Neural crest cell (in vitro differentiated cells): ENCODE results near the gene RIPPLY2. TPM values are rescaled to one million over a fixed set of nuclear protein-coding genes. Genes with fewer than 3 reads are reported as not detected.

Experiments used
- DNase-seq: peaks from one replicate; pipeline ENCODE4 v3.0.0; 2021; ENCODE audit warnings: low read depth, mixed read lengths, low spot score
- H3K27ac Mint-ChIP-seq: one replicate; pipeline ENCODE4 v1.8.0; 2021; ENCODE audit warnings: mild to moderate bottlenecking, mixed read lengths; ENCODE audit not compliant: unreplicated experiment
- H3K27me3 Mint-ChIP-seq: 2 replicates; pipeline ENCODE4 v1.8.0; 2021; ENCODE audit warnings: low read depth, mild to moderate bottlenecking, mixed read lengths
- H3K36me3 Mint-ChIP-seq: 2 replicates; pipeline ENCODE4 v1.8.0; 2021; ENCODE audit warnings: low read depth, mild to moderate bottlenecking, mixed read lengths
- H3K4me1 Mint-ChIP-seq: 2 replicates; pipeline ENCODE4 v1.8.0; 2021; ENCODE audit warnings: mixed read lengths
- H3K4me3 Mint-ChIP-seq: one replicate; pipeline ENCODE4 v1.8.0; 2021; ENCODE audit warnings: mild to moderate bottlenecking, mixed read lengths
- H3K9me3 Mint-ChIP-seq: 2 replicates; pipeline ENCODE4 v1.8.0; 2021; ENCODE audit warnings: mixed read lengths
- CTCF ChIP-seq: fragments of 200-600 bp; sonication (generic); conservative IDR thresholded peaks from 2 replicates; pipeline ENCODE4 v1.5.0; 2021; ENCODE audit warnings: antibody characterized with exemption, mild to moderate bottlenecking
- total RNA-seq: library from RNA; stranded (reverse); gene quantifications from 2 replicates; pipeline ENCODE4 v1.2.1, GENCODE V29; 2021

RIPPLY2 gene
- total RNA-seq, 1 donor from 2014 or later, result 0.72 TPM

GRCh38 chr6:83852528-83853177 lies 507 bp upstream of the RIPPLY2 start:
- TF ChIP-seq CTCF, result no peak
- Mint-ChIP-seq H3K9me3 (no peaks in the 10 kb centered on the region), H3K4me1 (peaks cover 9% of the 10 kb centered on the region), H3K36me3 (no peaks in the 10 kb centered on the region), H3K27me3 (peaks cover 90% of the 10 kb centered on the region), H3K4me3 (peak overlapping the region; percentile 72), H3K27ac (no peak overlapping the region)
- no peak for DNase-seq

- peak overlapping the region; percentile 72 for H3K4me3 Mint-ChIP-seq
- peaks cover 90% of the 10 kb centered on the region for H3K27me3 Mint-ChIP-seq
- no peak for DNase-seq
- peaks cover 12% of the 10 kb centered on the region for H3K4me1 Mint-ChIP-seq
- no peaks in the 10 kb centered on the region for H3K36me3 Mint-ChIP-seq
- TF ChIP-seq CTCF, result no peak
- H3K9me3 Mint-ChIP-seq, result no peaks in the 10 kb centered on the region
- H3K27ac Mint-ChIP-seq, result no peak overlapping the region
Measured at GRCh38 chr6:83854001-83854501, 891 bp downstream of the RIPPLY2 start.

GRCh38 chr6:83854766-83855165 lies 1.6 kb downstream of the RIPPLY2 start:
- no peaks in the 10 kb centered on the region for H3K9me3 Mint-ChIP-seq
- H3K36me3 Mint-ChIP-seq, result no peaks in the 10 kb centered on the region
- no peak overlapping the region for H3K27ac Mint-ChIP-seq
- H3K4me1 Mint-ChIP-seq, result peaks cover 16% of the 10 kb centered on the region
- H3K4me3 Mint-ChIP-seq, result peak overlapping the region; percentile 72
- no peak for DNase-seq
- TF ChIP-seq CTCF, result no peak
- H3K27me3 Mint-ChIP-seq, result peaks cover 87% of the 10 kb centered on the region

GRCh38 chr6:83859410-83860358 lies 6.5 kb downstream of the RIPPLY2 start, which contains the start of gene CYB5R4:
TSS of gene CYB5R4 (plus strand) at chr6:83859689. CDS start at chr6:83859783, 94 bp downstream.
- TF ChIP-seq CTCF, result peak; percentile 59
- no peaks in the 10 kb centered on the region for H3K36me3 Mint-ChIP-seq
- H3K27me3 Mint-ChIP-seq, result peaks cover 45% of the 10 kb centered on the region
- H3K4me3 Mint-ChIP-seq, result peak within 1 kb of the TSS; percentile 96
- peak; percentile 92 for DNase-seq
- H3K27ac Mint-ChIP-seq, result peak within 1 kb of the TSS; percentile 78
- H3K9me3 Mint-ChIP-seq, result no peaks in the 10 kb centered on the region
- H3K4me1 Mint-ChIP-seq, result peaks cover 26% of the 10 kb centered on the region

- Mint-ChIP-seq H3K27ac (no peak overlapping the region), H3K4me1 (peaks cover 26% of the 10 kb centered on the region), H3K36me3 (peaks cover 3% of the 10 kb centered on the region), H3K4me3 (peak overlapping the region; percentile 96), H3K27me3 (peaks cover 38% of the 10 kb centered on the region), H3K9me3 (no peaks in the 10 kb centered on the region)
- no peak for DNase-seq
- TF ChIP-seq CTCF, result no peak
Measured at GRCh38 chr6:83860359-83860755, 7.2 kb downstream of the RIPPLY2 start.
